WTC11 (cell line): ENCODE measurements around the gene FN3K. TPM values are rescaled to one million over a fixed set of nuclear protein-coding genes. Genes with fewer than 3 reads are reported as not detected.
A peak's percentile ranks its signal among the peaks of the same experiment; 100 is the strongest.

ENCODE experiments used
- ATAC-seq: fragments of 200-7000 bp; cut with Tn5 transposase; 2 replicates; pipeline ENCODE4 v1.10.0; 2021; ENCODE audit warnings: mild to moderate bottlenecking, moderate library complexity
- CTCF ChIA-PET: fragments of 300-600 bp; sonication (Branson Sonifier 250); formaldehyde crosslinking; loops from one replicate; lab custom pipeline; 2021; ENCODE audit warnings: antibody characterized with exemption; lab: Charles Lee
- POLR2A ChIA-PET: fragments of 350-600 bp; sonication (Branson Sonifier 250); formaldehyde crosslinking; loops from one replicate; lab custom pipeline; 2021; ENCODE audit warnings: antibody characterized with exemption; lab: Charles Lee
- DNase-seq: peaks from one replicate; pipeline ENCODE4 v3.0.0; 2021; ENCODE audit warnings: low spot score
- H3K27ac Mint-ChIP-seq: 2 replicates; pipeline ENCODE4 v1.8.0; 2021; ENCODE audit warnings: mixed read lengths
- H3K27me3 Mint-ChIP-seq: 2 replicates; pipeline ENCODE4 v1.8.0; 2021; ENCODE audit warnings: low read depth, mild to moderate bottlenecking, moderate library complexity, mixed read lengths
- H3K36me3 Mint-ChIP-seq: 2 replicates; pipeline ENCODE4 v1.8.0; 2021; ENCODE audit warnings: mixed read lengths
- H3K4me1 Mint-ChIP-seq: 2 replicates; pipeline ENCODE4 v1.8.0; 2022; ENCODE audit warnings: mixed read lengths
- H3K4me3 Mint-ChIP-seq: 2 replicates; pipeline ENCODE4 v1.8.0; 2021; ENCODE audit warnings: mild to moderate bottlenecking, moderate library complexity, mixed read lengths
- H3K9me3 Mint-ChIP-seq: 2 replicates; pipeline ENCODE4 v1.8.0; 2021; ENCODE audit warnings: mixed read lengths
- ETV6 ChIP-seq: sonication (generic); formaldehyde crosslinking; IDR thresholded peaks from 2 replicates; pipeline ENCODE4 v1.8.1; 2022; ENCODE audit warnings: mild to moderate bottlenecking, missing genetic modification reagents
- FOXK1 ChIP-seq: sonication (generic); formaldehyde crosslinking; IDR thresholded peaks from 2 replicates; pipeline ENCODE4 v1.8.0; 2022; ENCODE audit warnings: mild to moderate bottlenecking, moderate library complexity, missing genetic modification reagents
- FOXP1 ChIP-seq: sonication (generic); formaldehyde crosslinking; IDR thresholded peaks from 2 replicates; pipeline ENCODE4 v1.8.0; 2022; ENCODE audit warnings: missing genetic modification reagents, mild to moderate bottlenecking, moderate library complexity, borderline replicate concordance
- GTF2I ChIP-seq: fragments of 250-450 bp; sonication (Bioruptor Pico); conservative IDR thresholded peaks from 2 replicates; pipeline ENCODE4 v1.4.0; 2021; ENCODE audit warnings: mild to moderate bottlenecking
- JUN ChIP-seq: sonication (generic); formaldehyde crosslinking; IDR thresholded peaks from 2 replicates; pipeline ENCODE4 v1.8.0; 2023; ENCODE audit warnings: mild to moderate bottlenecking, missing genetic modification reagents
- KAT7 ChIP-seq: sonication (generic); formaldehyde crosslinking; IDR thresholded peaks from 2 replicates; pipeline ENCODE4 v1.8.1; 2023; ENCODE audit warnings: missing genetic modification reagents, mild to moderate bottlenecking, borderline replicate concordance
- MXD4 ChIP-seq: fragments of 250-450 bp; sonication (Bioruptor Pico); IDR thresholded peaks from 2 replicates; pipeline ENCODE4 v1.8.0; 2021; ENCODE audit warnings: mild to moderate bottlenecking, moderate library complexity, borderline replicate concordance
- NFE2L1 ChIP-seq: sonication (generic); formaldehyde crosslinking; IDR thresholded peaks from 2 replicates; pipeline ENCODE4 v1.8.1; 2023; ENCODE audit warnings: missing genetic modification reagents
- NR1H2 ChIP-seq: sonication (generic); formaldehyde crosslinking; IDR thresholded peaks from 2 replicates; pipeline ENCODE4 v1.9.0; 2021; ENCODE audit warnings: mild to moderate bottlenecking, moderate library complexity, missing genetic modification reagents
- SMAD3 ChIP-seq: sonication (generic); formaldehyde crosslinking; IDR thresholded peaks from 2 replicates; pipeline ENCODE4 v1.8.0; 2022; ENCODE audit warnings: missing genetic modification reagents, mild to moderate bottlenecking, borderline replicate concordance
- SMAD4 ChIP-seq: sonication (generic); formaldehyde crosslinking; IDR thresholded peaks from 2 replicates; pipeline ENCODE4 v1.8.0; 2022; ENCODE audit warnings: mild to moderate bottlenecking, missing genetic modification reagents
- ZNF121 ChIP-seq: sonication (generic); formaldehyde crosslinking; IDR thresholded peaks from 2 replicates; pipeline ENCODE4 v1.8.0; 2023; ENCODE audit warnings: missing genetic modification reagents
- ZNF219 ChIP-seq: sonication (generic); formaldehyde crosslinking; IDR thresholded peaks from 2 replicates; pipeline ENCODE4 v1.8.0; 2023; ENCODE audit warnings: missing genetic modification reagents, mild to moderate bottlenecking, borderline replicate concordance
- total RNA-seq: library from RNA; stranded (reverse); gene quantifications from 3 replicates; pipeline ENCODE4 v1.2.3, GENCODE V29; 2021
- TF ChIP-seq, protein P1 (sequence below): sonication (generic); formaldehyde crosslinking; IDR thresholded peaks from 2 replicates; pipeline ENCODE4 v1.8.0; 2022; ENCODE audit warnings: mild to moderate bottlenecking, missing genetic modification reagents
- TF ChIP-seq, protein P2 (sequence below): fragments of 200-600 bp; IDR thresholded peaks from 2 replicates; pipeline ENCODE4 v1.8.0; 2022; ENCODE audit warnings: antibody characterized with exemption
- TF ChIP-seq, protein P3 (sequence below): sonication (generic); formaldehyde crosslinking; IDR thresholded peaks from 2 replicates; pipeline ENCODE4 v1.8.1; 2023; ENCODE audit warnings: mild to moderate bottlenecking, moderate library complexity, missing genetic modification reagents
- TF ChIP-seq, protein P4 (sequence below): sonication (generic); formaldehyde crosslinking; IDR thresholded peaks from 2 replicates; pipeline ENCODE4 v1.8.0; 2022; ENCODE audit warnings: missing genetic modification reagents
- TF ChIP-seq, protein P5 (sequence below): fragments of 250-450 bp; sonication (Bioruptor Pico); IDR thresholded peaks from 2 replicates; pipeline ENCODE4 v1.9.0; 2021; ENCODE audit warnings: mild to moderate bottlenecking, borderline replicate concordance

The FN3K gene
- total RNA-seq, 1 experiment from 2014 or later, result 19.3 TPM

DNA sequence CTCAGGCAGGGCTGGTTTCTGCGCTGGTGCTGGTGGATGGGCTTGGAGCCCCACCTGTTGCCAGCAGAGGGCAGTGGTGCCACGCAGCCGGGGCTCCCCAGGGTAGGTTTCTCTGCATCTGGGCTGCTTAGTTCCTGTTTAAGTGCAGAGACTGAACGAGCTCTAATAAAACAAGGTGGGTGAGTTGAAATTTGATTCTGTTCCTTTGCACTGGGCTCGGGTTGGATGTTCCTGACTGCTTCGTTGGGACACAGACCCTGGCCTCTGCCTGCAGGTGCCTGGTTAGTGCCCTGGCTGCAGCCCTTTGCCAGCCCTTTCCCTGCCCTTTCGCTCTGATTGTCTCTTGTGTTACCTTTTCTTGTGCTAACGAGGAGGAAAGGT, 46.5 kb downstream of the FN3K start:
- ATAC-seq (peak; percentile 98), DNase-seq (peak; percentile 87)
- no peaks in the 10 kb centered on the region for H3K9me3 Mint-ChIP-seq
- no peaks in the 10 kb centered on the region for H3K27me3 Mint-ChIP-seq
- 0 out of 2 replicates have a peak overlapping the region, but pooled peaks have one; percentile 8 for H3K27ac Mint-ChIP-seq
- peaks cover 5% of the 10 kb centered on the region for H3K4me1 Mint-ChIP-seq
- H3K4me3 Mint-ChIP-seq, result no peak overlapping the region
- CTCF ChIA-PET, result interaction anchor here (0.6 to 1.9 kb wide), 42 partner anchors 10 to 255 kb away, joined by 3 to 17 read pairs (median 4); partner anchors contain the start of gene RAB40B
- TF ChIP-seq FOXK1 (CRISPR knock-in tag) (no peak), GTF2I (CRISPR knock-in tag) (no peak), SMAD3 (CRISPR knock-in tag) (no peak)
- TF ChIP-seq, protein P1, sequence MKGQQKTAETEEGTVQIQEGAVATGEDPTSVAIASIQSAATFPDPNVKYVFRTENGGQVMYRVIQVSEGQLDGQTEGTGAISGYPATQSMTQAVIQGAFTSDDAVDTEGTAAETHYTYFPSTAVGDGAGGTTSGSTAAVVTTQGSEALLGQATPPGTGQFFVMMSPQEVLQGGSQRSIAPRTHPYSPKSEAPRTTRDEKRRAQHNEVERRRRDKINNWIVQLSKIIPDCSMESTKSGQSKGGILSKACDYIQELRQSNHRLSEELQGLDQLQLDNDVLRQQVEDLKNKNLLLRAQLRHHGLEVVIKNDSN (CRISPR knock-in tag), result no peak
- TF ChIP-seq, protein P2, sequence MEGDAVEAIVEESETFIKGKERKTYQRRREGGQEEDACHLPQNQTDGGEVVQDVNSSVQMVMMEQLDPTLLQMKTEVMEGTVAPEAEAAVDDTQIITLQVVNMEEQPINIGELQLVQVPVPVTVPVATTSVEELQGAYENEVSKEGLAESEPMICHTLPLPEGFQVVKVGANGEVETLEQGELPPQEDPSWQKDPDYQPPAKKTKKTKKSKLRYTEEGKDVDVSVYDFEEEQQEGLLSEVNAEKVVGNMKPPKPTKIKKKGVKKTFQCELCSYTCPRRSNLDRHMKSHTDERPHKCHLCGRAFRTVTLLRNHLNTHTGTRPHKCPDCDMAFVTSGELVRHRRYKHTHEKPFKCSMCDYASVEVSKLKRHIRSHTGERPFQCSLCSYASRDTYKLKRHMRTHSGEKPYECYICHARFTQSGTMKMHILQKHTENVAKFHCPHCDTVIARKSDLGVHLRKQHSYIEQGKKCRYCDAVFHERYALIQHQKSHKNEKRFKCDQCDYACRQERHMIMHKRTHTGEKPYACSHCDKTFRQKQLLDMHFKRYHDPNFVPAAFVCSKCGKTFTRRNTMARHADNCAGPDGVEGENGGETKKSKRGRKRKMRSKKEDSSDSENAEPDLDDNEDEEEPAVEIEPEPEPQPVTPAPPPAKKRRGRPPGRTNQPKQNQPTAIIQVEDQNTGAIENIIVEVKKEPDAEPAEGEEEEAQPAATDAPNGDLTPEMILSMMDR, result peak; percentile 77
- POLR2A ChIA-PET, result no interaction called here
- H3K36me3 Mint-ChIP-seq, result peaks cover 34% of the 10 kb centered on the region

DNA sequence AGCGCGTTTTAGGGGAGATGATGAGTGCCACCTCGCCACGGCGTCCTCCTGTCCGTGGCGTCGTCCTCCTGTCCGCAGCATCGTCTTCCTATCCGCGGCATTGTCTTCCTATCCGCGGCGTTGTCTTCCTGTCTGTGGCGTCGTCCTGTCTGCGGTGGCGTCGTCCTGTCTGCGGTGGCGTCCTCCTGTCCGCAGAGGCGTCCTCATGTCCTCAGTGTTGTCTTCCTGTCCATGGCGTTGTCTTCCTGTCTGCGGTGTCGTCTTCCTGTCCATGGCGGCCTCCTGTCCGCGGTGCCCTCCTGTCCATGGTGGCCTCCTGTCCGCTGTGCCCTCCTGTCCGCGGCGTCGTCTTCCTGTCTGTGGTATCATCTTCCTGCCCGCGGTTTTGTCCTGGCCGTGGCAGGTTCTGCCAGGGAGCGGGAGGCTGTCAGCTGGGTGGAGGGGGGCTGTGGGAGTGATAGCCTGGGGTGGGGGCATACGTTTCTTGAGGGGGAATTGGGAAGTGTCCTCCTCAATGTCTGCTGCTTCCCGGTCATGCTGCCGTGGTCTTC, 47.3 kb downstream of the FN3K start:
- POLR2A ChIA-PET, result interaction anchor here (0.7 kb wide), 1 partner anchor 43 kb away, joined by 4 read pairs; no protein-coding TSS in a partner anchor
- H3K4me1 Mint-ChIP-seq, result peaks cover 5% of the 10 kb centered on the region
- CTCF ChIA-PET, result interaction anchor here (0.9 to 1.9 kb wide), 6 partner anchors 22 to 135 kb away, joined by 3 to 17 read pairs (median 6); no protein-coding TSS in a partner anchor
- H3K9me3 Mint-ChIP-seq, result no peaks in the 10 kb centered on the region
- no peak overlapping the region for H3K4me3 Mint-ChIP-seq
- peaks cover 30% of the 10 kb centered on the region for H3K36me3 Mint-ChIP-seq
- H3K27me3 Mint-ChIP-seq, result no peaks in the 10 kb centered on the region
- peak overlapping the region; percentile 65; the same call in 1 of the 2 replicates for H3K27ac Mint-ChIP-seq
- ATAC-seq (no peak), DNase-seq (no peak)
- no peak for TF ChIP-seq SMAD4
- TF ChIP-seq, protein P3, sequence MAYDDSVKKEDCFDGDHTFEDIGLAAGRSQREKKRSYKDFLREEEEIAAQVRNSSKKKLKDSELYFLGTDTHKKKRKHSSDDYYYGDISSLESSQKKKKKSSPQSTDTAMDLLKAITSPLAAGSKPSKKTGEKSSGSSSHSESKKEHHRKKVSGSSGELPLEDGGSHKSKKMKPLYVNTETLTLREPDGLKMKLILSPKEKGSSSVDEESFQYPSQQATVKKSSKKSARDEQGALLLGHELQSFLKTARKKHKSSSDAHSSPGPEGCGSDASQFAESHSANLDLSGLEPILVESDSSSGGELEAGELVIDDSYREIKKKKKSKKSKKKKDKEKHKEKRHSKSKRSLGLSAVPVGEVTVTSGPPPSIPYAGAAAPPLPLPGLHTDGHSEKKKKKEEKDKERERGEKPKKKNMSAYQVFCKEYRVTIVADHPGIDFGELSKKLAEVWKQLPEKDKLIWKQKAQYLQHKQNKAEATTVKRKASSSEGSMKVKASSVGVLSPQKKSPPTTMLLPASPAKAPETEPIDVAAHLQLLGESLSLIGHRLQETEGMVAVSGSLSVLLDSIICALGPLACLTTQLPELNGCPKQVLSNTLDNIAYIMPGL, result no peak
- no peak for TF ChIP-seq NR1H2 (CRISPR knock-in tag)
- TF ChIP-seq, protein P4, sequence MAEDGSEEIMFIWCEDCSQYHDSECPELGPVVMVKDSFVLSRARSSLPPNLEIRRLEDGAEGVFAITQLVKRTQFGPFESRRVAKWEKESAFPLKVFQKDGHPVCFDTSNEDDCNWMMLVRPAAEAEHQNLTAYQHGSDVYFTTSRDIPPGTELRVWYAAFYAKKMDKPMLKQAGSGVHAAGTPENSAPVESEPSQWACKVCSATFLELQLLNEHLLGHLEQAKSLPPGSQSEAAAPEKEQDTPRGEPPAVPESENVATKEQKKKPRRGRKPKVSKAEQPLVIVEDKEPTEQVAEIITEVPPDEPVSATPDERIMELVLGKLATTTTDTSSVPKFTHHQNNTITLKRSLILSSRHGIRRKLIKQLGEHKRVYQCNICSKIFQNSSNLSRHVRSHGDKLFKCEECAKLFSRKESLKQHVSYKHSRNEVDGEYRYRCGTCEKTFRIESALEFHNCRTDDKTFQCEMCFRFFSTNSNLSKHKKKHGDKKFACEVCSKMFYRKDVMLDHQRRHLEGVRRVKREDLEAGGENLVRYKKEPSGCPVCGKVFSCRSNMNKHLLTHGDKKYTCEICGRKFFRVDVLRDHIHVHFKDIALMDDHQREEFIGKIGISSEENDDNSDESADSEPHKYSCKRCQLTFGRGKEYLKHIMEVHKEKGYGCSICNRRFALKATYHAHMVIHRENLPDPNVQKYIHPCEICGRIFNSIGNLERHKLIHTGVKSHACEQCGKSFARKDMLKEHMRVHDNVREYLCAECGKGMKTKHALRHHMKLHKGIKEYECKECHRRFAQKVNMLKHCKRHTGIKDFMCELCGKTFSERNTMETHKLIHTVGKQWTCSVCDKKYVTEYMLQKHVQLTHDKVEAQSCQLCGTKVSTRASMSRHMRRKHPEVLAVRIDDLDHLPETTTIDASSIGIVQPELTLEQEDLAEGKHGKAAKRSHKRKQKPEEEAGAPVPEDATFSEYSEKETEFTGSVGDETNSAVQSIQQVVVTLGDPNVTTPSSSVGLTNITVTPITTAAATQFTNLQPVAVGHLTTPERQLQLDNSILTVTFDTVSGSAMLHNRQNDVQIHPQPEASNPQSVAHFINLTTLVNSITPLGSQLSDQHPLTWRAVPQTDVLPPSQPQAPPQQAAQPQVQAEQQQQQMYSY, result no peak
- TF ChIP-seq ZNF121 (CRISPR knock-in tag), result no peak
- no peak for TF ChIP-seq ZNF219 (CRISPR knock-in tag)
- TF ChIP-seq, protein P5, sequence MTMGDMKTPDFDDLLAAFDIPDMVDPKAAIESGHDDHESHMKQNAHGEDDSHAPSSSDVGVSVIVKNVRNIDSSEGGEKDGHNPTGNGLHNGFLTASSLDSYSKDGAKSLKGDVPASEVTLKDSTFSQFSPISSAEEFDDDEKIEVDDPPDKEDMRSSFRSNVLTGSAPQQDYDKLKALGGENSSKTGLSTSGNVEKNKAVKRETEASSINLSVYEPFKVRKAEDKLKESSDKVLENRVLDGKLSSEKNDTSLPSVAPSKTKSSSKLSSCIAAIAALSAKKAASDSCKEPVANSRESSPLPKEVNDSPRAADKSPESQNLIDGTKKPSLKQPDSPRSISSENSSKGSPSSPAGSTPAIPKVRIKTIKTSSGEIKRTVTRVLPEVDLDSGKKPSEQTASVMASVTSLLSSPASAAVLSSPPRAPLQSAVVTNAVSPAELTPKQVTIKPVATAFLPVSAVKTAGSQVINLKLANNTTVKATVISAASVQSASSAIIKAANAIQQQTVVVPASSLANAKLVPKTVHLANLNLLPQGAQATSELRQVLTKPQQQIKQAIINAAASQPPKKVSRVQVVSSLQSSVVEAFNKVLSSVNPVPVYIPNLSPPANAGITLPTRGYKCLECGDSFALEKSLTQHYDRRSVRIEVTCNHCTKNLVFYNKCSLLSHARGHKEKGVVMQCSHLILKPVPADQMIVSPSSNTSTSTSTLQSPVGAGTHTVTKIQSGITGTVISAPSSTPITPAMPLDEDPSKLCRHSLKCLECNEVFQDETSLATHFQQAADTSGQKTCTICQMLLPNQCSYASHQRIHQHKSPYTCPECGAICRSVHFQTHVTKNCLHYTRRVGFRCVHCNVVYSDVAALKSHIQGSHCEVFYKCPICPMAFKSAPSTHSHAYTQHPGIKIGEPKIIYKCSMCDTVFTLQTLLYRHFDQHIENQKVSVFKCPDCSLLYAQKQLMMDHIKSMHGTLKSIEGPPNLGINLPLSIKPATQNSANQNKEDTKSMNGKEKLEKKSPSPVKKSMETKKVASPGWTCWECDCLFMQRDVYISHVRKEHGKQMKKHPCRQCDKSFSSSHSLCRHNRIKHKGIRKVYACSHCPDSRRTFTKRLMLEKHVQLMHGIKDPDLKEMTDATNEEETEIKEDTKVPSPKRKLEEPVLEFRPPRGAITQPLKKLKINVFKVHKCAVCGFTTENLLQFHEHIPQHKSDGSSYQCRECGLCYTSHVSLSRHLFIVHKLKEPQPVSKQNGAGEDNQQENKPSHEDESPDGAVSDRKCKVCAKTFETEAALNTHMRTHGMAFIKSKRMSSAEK (CRISPR knock-in tag), result no peak
- TF ChIP-seq ETV6 (CRISPR knock-in tag), result no peak
- TF ChIP-seq JUN (CRISPR knock-in tag), result no peak
- no peak for TF ChIP-seq FOXP1
- TF ChIP-seq NFE2L1, result no peak
- TF ChIP-seq KAT7, result no peak
- no peak for TF ChIP-seq MXD4 (CRISPR knock-in tag)
